Measurements from ENCODE around the gene CHAF1B. TPM values are rescaled to one million over a fixed set of nuclear protein-coding genes. Genes with fewer than 3 reads are reported as not detected.
"Not testable (repeated sequence)": the region's sequence is repeated elsewhere in the genome, so short reads cannot be mapped to it uniquely, and the experiment has no call there.

The CHAF1B gene
- total RNA-seq, 1 experiment from 2014 or later = 20.7 TPM

DNA sequence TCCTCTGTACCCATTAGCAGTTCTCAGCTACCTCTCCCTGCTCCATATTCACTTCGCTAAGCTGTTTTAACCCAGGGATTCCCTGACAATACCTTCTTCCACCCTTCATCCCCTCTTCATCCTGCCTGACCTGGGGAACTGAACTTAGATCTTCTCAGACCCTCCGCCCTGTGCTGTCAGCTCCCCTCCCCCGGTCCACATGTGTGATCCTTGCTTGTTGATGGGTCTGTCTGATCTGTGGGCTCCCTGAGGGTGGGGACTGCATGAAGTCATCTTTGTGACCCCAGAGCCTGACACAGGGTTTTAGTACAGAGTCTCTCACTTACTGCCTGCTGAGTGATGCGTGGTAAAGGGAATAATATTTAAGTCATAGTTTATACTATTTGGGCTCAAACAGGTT is 11.8 kb downstream of the CHAF1B start:
- Mint-ChIP-seq H3K27me3 (ENCODE audit: low read depth) (no peaks in the 10 kb centered on the region), H3K4me1 (no peaks in the 10 kb centered on the region; the same call in 1 of the 2 replicates), H3K27ac (no peak overlapping the region), H3K36me3 (peaks cover 56% of the 10 kb centered on the region), H3K9me3 (peaks cover 6% of the 10 kb centered on the region), H3K4me3 (no peak overlapping the region)
- ChIA-PET POLR2A (interaction anchor here (0.6 kb wide), 1 partner anchor 92 kb away, joined by 4 read pairs; no protein-coding TSS in a partner anchor), CTCF (no interaction called here)
- TF ChIP-seq TEAD4 (CRISPR knock-in tag; IDR thresholded peaks at IDR 0.05) = no peak
- no peak for TF ChIP-seq GABPB1 (CRISPR knock-in tag; IDR thresholded peaks at IDR 0.05)
- TF ChIP-seq, protein P1, sequence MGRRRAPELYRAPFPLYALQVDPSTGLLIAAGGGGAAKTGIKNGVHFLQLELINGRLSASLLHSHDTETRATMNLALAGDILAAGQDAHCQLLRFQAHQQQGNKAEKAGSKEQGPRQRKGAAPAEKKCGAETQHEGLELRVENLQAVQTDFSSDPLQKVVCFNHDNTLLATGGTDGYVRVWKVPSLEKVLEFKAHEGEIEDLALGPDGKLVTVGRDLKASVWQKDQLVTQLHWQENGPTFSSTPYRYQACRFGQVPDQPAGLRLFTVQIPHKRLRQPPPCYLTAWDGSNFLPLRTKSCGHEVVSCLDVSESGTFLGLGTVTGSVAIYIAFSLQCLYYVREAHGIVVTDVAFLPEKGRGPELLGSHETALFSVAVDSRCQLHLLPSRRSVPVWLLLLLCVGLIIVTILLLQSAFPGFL (CRISPR knock-in tag; IDR thresholded peaks at IDR 0.05; ENCODE audit: borderline replicate concordance) = no peak
- ATAC-seq = no peak
- no peak for DNase-seq (ENCODE audit: low spot score)

DNA sequence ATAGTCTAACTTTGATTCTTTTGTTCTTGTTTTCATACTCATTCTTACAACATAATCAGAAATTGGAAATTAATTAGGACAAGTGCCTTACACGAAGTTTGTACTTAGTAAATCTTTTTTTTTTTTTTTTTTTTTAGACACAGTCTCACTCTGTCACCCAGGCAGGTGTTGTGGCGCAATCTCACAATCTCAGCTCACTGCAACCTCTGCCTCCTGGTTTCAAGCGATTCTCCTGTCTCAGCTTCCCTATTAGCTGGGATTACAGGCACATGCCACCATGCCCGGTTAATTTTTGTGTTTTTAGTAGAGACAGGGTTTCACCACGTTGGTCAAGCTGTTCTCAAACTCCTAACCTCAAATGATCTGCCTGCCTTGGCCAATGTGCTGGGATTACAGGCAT is 12.4 kb downstream of the CHAF1B start:
- POLR2A ChIA-PET = interaction anchor here (0.6 kb wide), 1 partner anchor 92 kb away, joined by 4 read pairs; no protein-coding TSS in a partner anchor
- CTCF ChIA-PET = no interaction called here
- Mint-ChIP-seq H3K4me3 (no peak overlapping the region), H3K9me3 (peaks cover 4% of the 10 kb centered on the region), H3K4me1 (no peaks in the 10 kb centered on the region; the same call in 1 of the 2 replicates), H3K27ac (no peak overlapping the region), H3K36me3 (peaks cover 58% of the 10 kb centered on the region), H3K27me3 (ENCODE audit: low read depth) (no peaks in the 10 kb centered on the region)
- ATAC-seq (no peak), DNase-seq (ENCODE audit: low spot score) (no peak)
- no peak for TF ChIP-seq NFYB (CRISPR knock-in tag; conservative IDR thresholded peaks at IDR 0.05; ENCODE audit: low read depth)
- no peak for TF ChIP-seq IRF2 (CRISPR knock-in tag; IDR thresholded peaks at IDR 0.05; ENCODE audit: borderline replicate concordance, low read depth)
- TF ChIP-seq, protein P2, sequence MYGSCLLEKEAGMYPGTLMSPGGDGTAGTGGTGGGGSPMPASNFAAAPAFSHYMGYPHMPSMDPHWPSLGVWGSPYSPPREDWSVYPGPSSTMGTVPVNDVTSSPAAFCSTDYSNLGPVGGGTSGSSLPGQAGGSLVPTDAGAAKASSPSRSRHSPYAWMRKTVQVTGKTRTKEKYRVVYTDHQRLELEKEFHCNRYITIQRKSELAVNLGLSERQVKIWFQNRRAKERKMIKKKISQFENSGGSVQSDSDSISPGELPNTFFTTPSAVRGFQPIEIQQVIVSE (CRISPR knock-in tag; IDR thresholded peaks at IDR 0.05; ENCODE audit: borderline replicate concordance) = no peak
- TF ChIP-seq GABPB1 (CRISPR knock-in tag; IDR thresholded peaks at IDR 0.05) = no peak
- TF ChIP-seq, protein P1 (CRISPR knock-in tag; IDR thresholded peaks at IDR 0.05; ENCODE audit: borderline replicate concordance) = no peak
- TF ChIP-seq FOXP1 (CRISPR knock-in tag; IDR thresholded peaks at IDR 0.05; ENCODE audit: borderline replicate concordance) = no peak
- TF ChIP-seq ZNF423 (CRISPR knock-in tag; IDR thresholded peaks at IDR 0.05) = no peak
- no peak for TF ChIP-seq ZNF138 (CRISPR knock-in tag; conservative IDR thresholded peaks at IDR 0.05)
- TF ChIP-seq HMGA2 (CRISPR knock-in tag; IDR thresholded peaks at IDR 0.05) = no peak
- no peak for TF ChIP-seq JUN (CRISPR knock-in tag; IDR thresholded peaks at IDR 0.05)
- TF ChIP-seq, protein P3, sequence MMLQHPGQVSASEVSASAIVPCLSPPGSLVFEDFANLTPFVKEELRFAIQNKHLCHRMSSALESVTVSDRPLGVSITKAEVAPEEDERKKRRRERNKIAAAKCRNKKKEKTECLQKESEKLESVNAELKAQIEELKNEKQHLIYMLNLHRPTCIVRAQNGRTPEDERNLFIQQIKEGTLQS (CRISPR knock-in tag; conservative IDR thresholded peaks at IDR 0.05) = no peak

DNA sequence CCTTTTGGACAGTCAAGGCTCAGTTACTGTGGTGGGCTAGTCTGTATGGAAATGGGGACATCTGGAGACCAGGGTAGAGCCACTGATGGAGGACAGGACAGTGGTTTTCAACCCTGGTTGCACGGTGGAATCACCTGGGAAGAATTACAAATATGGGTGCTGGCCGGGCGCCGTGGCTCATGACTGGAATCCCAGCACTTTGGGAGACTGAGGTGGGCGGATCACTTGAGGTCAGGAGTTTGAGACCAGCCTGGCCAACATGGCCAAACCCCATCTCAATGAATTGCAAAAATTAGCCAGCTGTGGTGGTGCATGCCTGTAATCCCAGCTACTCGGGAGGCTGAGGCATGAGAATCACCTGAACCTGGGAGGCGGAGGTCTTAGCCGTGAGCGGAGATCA is 14.5 kb downstream of the CHAF1B start:
- H3K9me3 Mint-ChIP-seq; DNase-seq (ENCODE audit: low spot score); H3K4me3 Mint-ChIP-seq; H3K4me1 Mint-ChIP-seq; H3K27me3 Mint-ChIP-seq (ENCODE audit: low read depth); ATAC-seq; POLR2A ChIA-PET: not testable (repeated sequence)
- Mint-ChIP-seq H3K27ac (peak overlapping the region; percentile 60; the same call in 1 of the 2 replicates), H3K36me3 (peaks cover 52% of the 10 kb centered on the region)
- CTCF ChIA-PET = interaction anchor here (0.6 kb wide), 1 partner anchor 278 kb away, joined by 3 read pairs; no protein-coding TSS in a partner anchor

DNA sequence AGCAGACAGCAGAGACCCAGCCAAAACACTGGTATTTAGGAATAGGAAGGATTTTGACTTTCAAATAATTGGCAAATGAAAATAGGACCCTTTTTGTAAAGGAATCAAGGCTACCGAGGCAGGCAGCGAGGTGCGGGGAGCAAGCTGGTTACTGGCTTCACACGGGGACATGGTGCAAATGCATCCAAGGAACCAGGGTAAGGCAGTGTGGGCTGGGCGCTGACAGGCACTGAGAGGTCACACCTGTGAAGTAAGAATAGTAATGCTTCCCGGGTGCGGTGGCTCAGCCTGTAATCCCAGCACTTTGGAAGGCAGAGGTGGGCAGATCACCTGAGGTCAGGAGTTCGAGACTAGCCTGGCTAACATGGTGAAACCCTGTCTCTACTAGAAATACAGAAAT is 15.5 kb downstream of the CHAF1B start:
- H3K27ac Mint-ChIP-seq = no peak overlapping the region
- no peak for DNase-seq (ENCODE audit: low spot score)
- TF ChIP-seq SMAD3 (CRISPR knock-in tag; IDR thresholded peaks at IDR 0.05; ENCODE audit: borderline replicate concordance) (no peak), SOX15 (CRISPR knock-in tag; IDR thresholded peaks at IDR 0.05) (no peak), FOXJ3 (CRISPR knock-in tag; IDR thresholded peaks at IDR 0.05; ENCODE audit: borderline replicate concordance) (no peak)
- TF ChIP-seq, protein P4, sequence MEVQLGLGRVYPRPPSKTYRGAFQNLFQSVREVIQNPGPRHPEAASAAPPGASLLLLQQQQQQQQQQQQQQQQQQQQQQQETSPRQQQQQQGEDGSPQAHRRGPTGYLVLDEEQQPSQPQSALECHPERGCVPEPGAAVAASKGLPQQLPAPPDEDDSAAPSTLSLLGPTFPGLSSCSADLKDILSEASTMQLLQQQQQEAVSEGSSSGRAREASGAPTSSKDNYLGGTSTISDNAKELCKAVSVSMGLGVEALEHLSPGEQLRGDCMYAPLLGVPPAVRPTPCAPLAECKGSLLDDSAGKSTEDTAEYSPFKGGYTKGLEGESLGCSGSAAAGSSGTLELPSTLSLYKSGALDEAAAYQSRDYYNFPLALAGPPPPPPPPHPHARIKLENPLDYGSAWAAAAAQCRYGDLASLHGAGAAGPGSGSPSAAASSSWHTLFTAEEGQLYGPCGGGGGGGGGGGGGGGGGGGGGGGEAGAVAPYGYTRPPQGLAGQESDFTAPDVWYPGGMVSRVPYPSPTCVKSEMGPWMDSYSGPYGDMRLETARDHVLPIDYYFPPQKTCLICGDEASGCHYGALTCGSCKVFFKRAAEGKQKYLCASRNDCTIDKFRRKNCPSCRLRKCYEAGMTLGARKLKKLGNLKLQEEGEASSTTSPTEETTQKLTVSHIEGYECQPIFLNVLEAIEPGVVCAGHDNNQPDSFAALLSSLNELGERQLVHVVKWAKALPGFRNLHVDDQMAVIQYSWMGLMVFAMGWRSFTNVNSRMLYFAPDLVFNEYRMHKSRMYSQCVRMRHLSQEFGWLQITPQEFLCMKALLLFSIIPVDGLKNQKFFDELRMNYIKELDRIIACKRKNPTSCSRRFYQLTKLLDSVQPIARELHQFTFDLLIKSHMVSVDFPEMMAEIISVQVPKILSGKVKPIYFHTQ (CRISPR knock-in tag; IDR thresholded peaks at IDR 0.05) = no peak
- TF ChIP-seq, protein P2 (CRISPR knock-in tag; IDR thresholded peaks at IDR 0.05; ENCODE audit: borderline replicate concordance) = no peak
- TF ChIP-seq, protein P5, sequence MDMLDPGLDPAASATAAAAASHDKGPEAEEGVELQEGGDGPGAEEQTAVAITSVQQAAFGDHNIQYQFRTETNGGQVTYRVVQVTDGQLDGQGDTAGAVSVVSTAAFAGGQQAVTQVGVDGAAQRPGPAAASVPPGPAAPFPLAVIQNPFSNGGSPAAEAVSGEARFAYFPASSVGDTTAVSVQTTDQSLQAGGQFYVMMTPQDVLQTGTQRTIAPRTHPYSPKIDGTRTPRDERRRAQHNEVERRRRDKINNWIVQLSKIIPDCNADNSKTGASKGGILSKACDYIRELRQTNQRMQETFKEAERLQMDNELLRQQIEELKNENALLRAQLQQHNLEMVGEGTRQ (CRISPR knock-in tag; IDR thresholded peaks at IDR 0.05) = no peak
- TF ChIP-seq, protein P6, sequence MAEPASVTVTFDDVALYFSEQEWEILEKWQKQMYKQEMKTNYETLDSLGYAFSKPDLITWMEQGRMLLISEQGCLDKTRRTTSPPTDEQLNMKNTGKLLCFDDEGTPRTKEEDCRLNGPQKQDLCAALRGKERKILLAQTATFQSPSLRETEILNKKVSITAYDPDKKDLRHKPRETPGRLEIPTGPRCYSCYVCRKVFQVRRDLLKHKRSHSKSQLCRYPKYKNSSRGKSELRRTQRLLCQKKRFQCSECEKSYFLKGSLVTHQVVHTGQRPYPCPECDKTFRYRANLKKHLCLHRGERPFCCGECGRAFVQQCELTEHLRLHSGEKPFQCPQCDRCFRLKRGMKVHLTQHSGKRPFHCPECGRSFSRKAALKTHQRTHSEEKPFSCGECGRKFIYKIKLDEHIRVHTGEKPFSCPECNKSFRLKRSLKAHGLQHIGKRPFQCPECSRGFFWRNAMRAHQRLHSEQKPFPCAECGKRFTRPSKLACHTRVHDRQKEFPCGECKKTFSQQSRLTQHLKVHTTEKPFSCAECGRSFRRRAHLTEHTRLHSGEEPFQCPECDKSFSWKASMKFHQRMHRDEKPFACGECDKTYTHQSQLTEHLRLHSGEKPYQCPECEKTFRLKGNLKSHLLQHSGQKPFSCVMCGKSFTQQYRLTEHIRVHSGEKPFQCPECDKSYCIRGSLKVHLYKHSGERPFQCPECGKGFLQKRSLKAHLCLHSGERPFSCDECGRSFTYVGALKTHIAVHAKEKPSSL (CRISPR knock-in tag; conservative IDR thresholded peaks at IDR 0.05) = no peak

More for the DNA sequence above, 15.5 kb downstream of the CHAF1B start:
- CTCF ChIA-PET = no interaction called here
- Mint-ChIP-seq H3K4me1 (no peaks in the 10 kb centered on the region; the same call in 1 of the 2 replicates), H3K36me3 (peaks cover 53% of the 10 kb centered on the region), H3K4me3 (no peak overlapping the region), H3K9me3 (no peaks in the 10 kb centered on the region), H3K27me3 (ENCODE audit: low read depth) (no peaks in the 10 kb centered on the region)
- POLR2A ChIA-PET = no interaction called here
- no peak for ATAC-seq

Measured in WTC11 (cell line).